ENCODE results near the gene TSPAN18. TPM values are rescaled to one million over a fixed set of nuclear protein-coding genes. Genes with fewer than 3 reads are reported as not detected.

TSPAN18 gene
- total RNA-seq, 1 donor from 2014 or later: 717 TPM

DNA sequence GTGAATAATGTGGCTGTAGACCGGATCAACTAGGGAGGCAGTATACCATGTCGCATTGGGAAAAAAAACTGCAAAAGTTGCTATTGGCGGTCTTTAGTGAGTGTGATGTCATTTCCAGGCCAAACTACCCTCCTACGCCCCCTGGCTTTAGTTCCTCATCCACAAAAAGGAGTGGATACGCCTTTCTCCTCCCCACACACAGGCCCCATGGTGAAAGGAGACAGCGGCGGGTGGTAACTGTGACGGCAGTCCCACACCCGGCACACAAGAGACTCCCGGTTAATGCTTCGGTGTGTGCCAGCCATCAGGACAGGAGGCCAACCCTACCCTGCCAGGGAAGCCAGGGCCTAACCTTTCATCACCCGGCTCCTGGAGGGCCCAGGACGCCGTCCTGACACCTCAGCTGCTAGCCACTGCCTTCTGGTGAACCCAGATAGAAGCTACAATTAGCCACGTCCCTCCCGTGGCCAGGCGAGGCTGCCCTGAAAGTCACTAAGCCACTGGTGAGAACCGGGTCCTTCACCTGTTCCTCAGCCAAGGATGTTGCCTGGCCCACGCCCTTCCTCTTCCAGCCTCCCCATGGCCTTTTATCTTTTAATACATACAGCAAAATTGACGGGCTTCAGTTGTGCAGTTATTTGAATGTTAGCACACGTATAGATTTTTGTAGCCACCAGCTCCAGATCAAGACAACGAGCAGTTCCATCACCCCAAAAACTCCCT is 213.1 kb downstream of the TSPAN18 start:
- Mint-ChIP-seq H3K4me1 (ENCODE audit: unreplicated experiment) (peaks cover 31% of the 10 kb centered on the region), H3K27ac (ENCODE audit: unreplicated experiment) (peak overlapping the region; percentile 43), H3K27me3 (ENCODE audit: unreplicated experiment) (peaks cover 33% of the 10 kb centered on the region), H3K4me3 (ENCODE audit: unreplicated experiment) (peak overlapping the region; percentile 31), H3K9me3 (ENCODE audit: unreplicated experiment) (no peaks in the 10 kb centered on the region), H3K36me3 (ENCODE audit: low read depth, unreplicated experiment) (peaks cover 37% of the 10 kb centered on the region)
- peak; percentile 32 for DNase-seq (ENCODE audit: low spot score)
- peak; percentile 41 for TF ChIP-seq CTCF (IDR thresholded peaks at IDR 0.05; ENCODE audit: unreplicated experiment)

DNA sequence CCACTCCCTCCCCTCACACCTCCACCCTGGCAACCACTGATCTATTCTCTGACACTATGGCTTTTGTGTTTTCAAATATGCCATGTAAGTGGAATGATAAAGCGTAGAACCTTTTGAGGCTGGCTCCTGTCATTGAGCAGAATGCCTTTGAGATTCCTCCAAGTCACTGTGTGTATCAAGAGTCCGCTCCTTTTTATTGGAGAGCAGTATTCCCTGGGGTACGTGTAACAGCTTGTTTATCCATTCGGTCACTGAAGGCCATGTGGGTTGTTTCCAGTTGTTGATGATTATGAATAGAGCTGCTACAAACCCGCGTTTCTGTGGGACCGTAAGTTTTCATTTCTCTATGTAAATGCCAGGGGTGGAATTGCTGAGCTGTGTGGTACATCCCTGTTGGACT is 213.6 kb downstream of the TSPAN18 start:
- Mint-ChIP-seq H3K4me3 (ENCODE audit: unreplicated experiment) (peak overlapping the region; percentile 31), H3K27ac (ENCODE audit: unreplicated experiment) (peak overlapping the region; percentile 43), H3K9me3 (ENCODE audit: unreplicated experiment) (no peaks in the 10 kb centered on the region), H3K36me3 (ENCODE audit: low read depth, unreplicated experiment) (peaks cover 34% of the 10 kb centered on the region), H3K27me3 (ENCODE audit: unreplicated experiment) (peaks cover 30% of the 10 kb centered on the region), H3K4me1 (ENCODE audit: unreplicated experiment) (peaks cover 34% of the 10 kb centered on the region)
- DNase-seq (ENCODE audit: low spot score): no peak
- TF ChIP-seq CTCF (IDR thresholded peaks at IDR 0.05; ENCODE audit: unreplicated experiment): no peak

GRCh38 chr11:44940835-44941234 is 214.1 kb downstream of the TSPAN18 start:
- H3K9me3 Mint-ChIP-seq (ENCODE audit: unreplicated experiment): no peaks in the 10 kb centered on the region
- no peak overlapping the region for H3K27ac Mint-ChIP-seq (ENCODE audit: unreplicated experiment)
- no peak overlapping the region for H3K4me3 Mint-ChIP-seq (ENCODE audit: unreplicated experiment)
- TF ChIP-seq CTCF (IDR thresholded peaks at IDR 0.05; ENCODE audit: unreplicated experiment): no peak
- H3K27me3 Mint-ChIP-seq (ENCODE audit: unreplicated experiment): peaks cover 27% of the 10 kb centered on the region
- DNase-seq (ENCODE audit: low spot score): no peak
- peaks cover 34% of the 10 kb centered on the region for H3K4me1 Mint-ChIP-seq (ENCODE audit: unreplicated experiment)
- H3K36me3 Mint-ChIP-seq (ENCODE audit: low read depth, unreplicated experiment): peaks cover 30% of the 10 kb centered on the region

DNA sequence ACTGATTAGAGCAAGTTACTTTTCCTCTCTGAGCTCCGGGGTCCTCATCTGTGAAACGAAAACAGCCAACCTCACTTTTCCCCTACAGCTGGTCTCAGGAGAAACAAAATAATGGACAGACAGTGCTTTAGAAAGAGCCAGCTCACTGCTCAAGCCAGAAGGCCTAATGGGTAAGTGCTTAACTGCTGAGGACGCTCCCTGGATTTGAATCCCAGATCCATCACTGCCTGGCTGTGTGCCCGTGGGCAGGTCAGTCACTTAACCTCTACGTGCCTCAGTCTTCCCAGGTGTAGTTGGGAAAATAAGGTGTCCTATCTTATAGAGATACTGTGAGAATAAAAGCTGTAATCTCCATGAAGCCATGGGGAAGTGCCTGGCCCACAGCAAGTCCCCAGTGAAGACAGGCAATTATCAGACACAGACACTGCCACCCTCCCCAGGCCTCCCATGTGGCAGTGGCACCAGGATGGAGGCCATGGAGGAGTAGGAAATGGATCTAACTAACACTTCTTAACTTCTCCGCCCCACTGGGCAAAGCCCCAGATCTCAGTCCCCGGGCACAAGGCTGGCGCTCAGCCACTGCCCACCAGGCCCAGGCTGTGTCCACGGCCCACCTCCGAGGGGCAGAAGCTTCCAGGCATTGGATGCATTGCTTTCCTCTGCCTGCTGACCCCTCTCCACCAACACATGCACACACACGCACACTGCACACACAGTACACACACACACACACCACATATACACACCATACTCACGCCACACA is 214.7 kb downstream of the TSPAN18 start:
- Mint-ChIP-seq H3K36me3 (ENCODE audit: low read depth, unreplicated experiment) (peaks cover 26% of the 10 kb centered on the region), H3K4me1 (ENCODE audit: unreplicated experiment) (peaks cover 34% of the 10 kb centered on the region), H3K4me3 (ENCODE audit: unreplicated experiment) (peak overlapping the region; percentile 49), H3K27me3 (ENCODE audit: unreplicated experiment) (peaks cover 23% of the 10 kb centered on the region), H3K9me3 (ENCODE audit: unreplicated experiment) (no peaks in the 10 kb centered on the region), H3K27ac (ENCODE audit: unreplicated experiment) (peak overlapping the region; percentile 70)
- TF ChIP-seq CTCF (IDR thresholded peaks at IDR 0.05; ENCODE audit: unreplicated experiment): no peak
- DNase-seq (ENCODE audit: low spot score): no peak
